ENCODE measurements around the gene LIG1.

DNA sequence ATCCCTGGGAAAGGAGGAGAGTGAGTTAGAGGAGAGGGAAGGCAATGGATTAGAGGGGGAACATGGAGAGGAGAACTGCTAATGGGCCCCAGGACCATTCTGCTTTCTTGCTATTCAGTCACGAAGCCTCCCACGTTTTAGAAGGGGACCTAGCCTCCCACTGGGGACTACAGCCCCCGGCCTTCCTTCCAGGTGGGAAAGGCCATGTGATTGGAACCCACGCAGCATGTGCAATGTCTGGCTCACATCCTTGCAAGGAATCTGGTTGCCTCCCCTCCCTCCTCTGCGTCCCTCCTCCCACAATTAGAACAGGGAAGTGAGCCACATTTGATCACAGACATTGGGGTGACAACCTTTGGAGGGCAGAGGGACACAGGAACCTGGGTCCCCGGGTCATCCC, 37.0 kb downstream of the LIG1 start:
- TF ChIP-seq EZH2 (IDR thresholded peaks at IDR 0.05; ENCODE audit: low read depth, unreplicated experiment) (no peak), POLR2AphosphoS5 (IDR thresholded peaks at IDR 0.05; ENCODE audit: low read depth) (no peak)
- TF ChIP-seq, protein P1, sequence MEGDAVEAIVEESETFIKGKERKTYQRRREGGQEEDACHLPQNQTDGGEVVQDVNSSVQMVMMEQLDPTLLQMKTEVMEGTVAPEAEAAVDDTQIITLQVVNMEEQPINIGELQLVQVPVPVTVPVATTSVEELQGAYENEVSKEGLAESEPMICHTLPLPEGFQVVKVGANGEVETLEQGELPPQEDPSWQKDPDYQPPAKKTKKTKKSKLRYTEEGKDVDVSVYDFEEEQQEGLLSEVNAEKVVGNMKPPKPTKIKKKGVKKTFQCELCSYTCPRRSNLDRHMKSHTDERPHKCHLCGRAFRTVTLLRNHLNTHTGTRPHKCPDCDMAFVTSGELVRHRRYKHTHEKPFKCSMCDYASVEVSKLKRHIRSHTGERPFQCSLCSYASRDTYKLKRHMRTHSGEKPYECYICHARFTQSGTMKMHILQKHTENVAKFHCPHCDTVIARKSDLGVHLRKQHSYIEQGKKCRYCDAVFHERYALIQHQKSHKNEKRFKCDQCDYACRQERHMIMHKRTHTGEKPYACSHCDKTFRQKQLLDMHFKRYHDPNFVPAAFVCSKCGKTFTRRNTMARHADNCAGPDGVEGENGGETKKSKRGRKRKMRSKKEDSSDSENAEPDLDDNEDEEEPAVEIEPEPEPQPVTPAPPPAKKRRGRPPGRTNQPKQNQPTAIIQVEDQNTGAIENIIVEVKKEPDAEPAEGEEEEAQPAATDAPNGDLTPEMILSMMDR (conservative IDR thresholded peaks at IDR 0.05; ENCODE audit: low read depth in 2 of 2) = no peak
- TF ChIP-seq, protein P2, sequence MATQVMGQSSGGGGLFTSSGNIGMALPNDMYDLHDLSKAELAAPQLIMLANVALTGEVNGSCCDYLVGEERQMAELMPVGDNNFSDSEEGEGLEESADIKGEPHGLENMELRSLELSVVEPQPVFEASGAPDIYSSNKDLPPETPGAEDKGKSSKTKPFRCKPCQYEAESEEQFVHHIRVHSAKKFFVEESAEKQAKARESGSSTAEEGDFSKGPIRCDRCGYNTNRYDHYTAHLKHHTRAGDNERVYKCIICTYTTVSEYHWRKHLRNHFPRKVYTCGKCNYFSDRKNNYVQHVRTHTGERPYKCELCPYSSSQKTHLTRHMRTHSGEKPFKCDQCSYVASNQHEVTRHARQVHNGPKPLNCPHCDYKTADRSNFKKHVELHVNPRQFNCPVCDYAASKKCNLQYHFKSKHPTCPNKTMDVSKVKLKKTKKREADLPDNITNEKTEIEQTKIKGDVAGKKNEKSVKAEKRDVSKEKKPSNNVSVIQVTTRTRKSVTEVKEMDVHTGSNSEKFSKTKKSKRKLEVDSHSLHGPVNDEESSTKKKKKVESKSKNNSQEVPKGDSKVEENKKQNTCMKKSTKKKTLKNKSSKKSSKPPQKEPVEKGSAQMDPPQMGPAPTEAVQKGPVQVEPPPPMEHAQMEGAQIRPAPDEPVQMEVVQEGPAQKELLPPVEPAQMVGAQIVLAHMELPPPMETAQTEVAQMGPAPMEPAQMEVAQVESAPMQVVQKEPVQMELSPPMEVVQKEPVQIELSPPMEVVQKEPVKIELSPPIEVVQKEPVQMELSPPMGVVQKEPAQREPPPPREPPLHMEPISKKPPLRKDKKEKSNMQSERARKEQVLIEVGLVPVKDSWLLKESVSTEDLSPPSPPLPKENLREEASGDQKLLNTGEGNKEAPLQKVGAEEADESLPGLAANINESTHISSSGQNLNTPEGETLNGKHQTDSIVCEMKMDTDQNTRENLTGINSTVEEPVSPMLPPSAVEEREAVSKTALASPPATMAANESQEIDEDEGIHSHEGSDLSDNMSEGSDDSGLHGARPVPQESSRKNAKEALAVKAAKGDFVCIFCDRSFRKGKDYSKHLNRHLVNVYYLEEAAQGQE (IDR thresholded peaks at IDR 0.05; ENCODE audit: unreplicated experiment) = no peak
